Neuron (in vitro differentiated cells): ENCODE measurements around the gene ARAP1.

Source experiments
- H2AFZ ChIP-seq: one replicate; pipeline ENCODE4 v1.6.1; 2013; ENCODE audit warnings: low read depth, mild to moderate bottlenecking, inconsistent platforms, low read length, moderate library complexity
- H3K27me3 ChIP-seq: one replicate; pipeline ENCODE4 v1.6.1; 2013; ENCODE audit warnings: low read length; ENCODE audit not compliant: insufficient read depth
- H3K36me3 ChIP-seq: one replicate; pipeline ENCODE4 v1.6.1; 2013; ENCODE audit warnings: low read length; ENCODE audit not compliant: insufficient read depth
- H3K4me1 ChIP-seq: one replicate; pipeline ENCODE4 v1.6.1; 2013; ENCODE audit warnings: low read length; ENCODE audit not compliant: insufficient read depth
- H3K4me3 ChIP-seq: 2 replicates; pipeline ENCODE4 v1.5.1; 2013; ENCODE audit warnings: mild to moderate bottlenecking, low read length, moderate library complexity
- H3K9me3 ChIP-seq: one replicate; pipeline ENCODE4 v1.6.1; 2013; ENCODE audit warnings: low read length

Gene ARAP1

GRCh38 chr11:72718101-72718501 is 34.1 kb downstream of the ARAP1 start:
- Histone ChIP-seq H3K27me3 (no peaks in the 10 kb centered on the region), H3K9me3 (no peaks in the 10 kb centered on the region), H2AFZ (no peak overlapping the region), H3K4me3 (no peak overlapping the region), H3K4me1 (peaks cover 21% of the 10 kb centered on the region), H3K36me3 (no peaks in the 10 kb centered on the region)

- H2AFZ ChIP-seq: no peak overlapping the region
- no peak overlapping the region for H3K4me3 ChIP-seq
- H3K4me1 ChIP-seq: peaks cover 30% of the 10 kb centered on the region
- H3K36me3 ChIP-seq: no peaks in the 10 kb centered on the region
- H3K9me3 ChIP-seq: no peaks in the 10 kb centered on the region
- H3K27me3 ChIP-seq: no peaks in the 10 kb centered on the region
Measured at GRCh38 chr11:72716788-72717435, 35.3 kb downstream of the ARAP1 start.

GRCh38 chr11:72716290-72716689 is 35.9 kb downstream of the ARAP1 start:
- Histone ChIP-seq H3K4me3 (no peak overlapping the region), H3K4me1 (peaks cover 28% of the 10 kb centered on the region), H3K9me3 (no peaks in the 10 kb centered on the region), H3K27me3 (no peaks in the 10 kb centered on the region), H3K36me3 (no peaks in the 10 kb centered on the region), H2AFZ (no peak overlapping the region)

- no peaks in the 10 kb centered on the region for H3K27me3 ChIP-seq
- H3K36me3 ChIP-seq: no peaks in the 10 kb centered on the region
- no peak overlapping the region for H3K4me3 ChIP-seq
- H3K4me1 ChIP-seq: peaks cover 28% of the 10 kb centered on the region
- H2AFZ ChIP-seq: no peak overlapping the region
- H3K9me3 ChIP-seq: no peaks in the 10 kb centered on the region
Measured at GRCh38 chr11:72712841-72713240, 39.4 kb downstream of the ARAP1 start.

GRCh38 chr11:72712168-72712751 is 39.9 kb downstream of the ARAP1 start:
- no peaks in the 10 kb centered on the region for H3K9me3 ChIP-seq
- no peak overlapping the region for H3K4me3 ChIP-seq
- no peaks in the 10 kb centered on the region for H3K27me3 ChIP-seq
- H3K36me3 ChIP-seq: no peaks in the 10 kb centered on the region
- peaks cover 28% of the 10 kb centered on the region for H3K4me1 ChIP-seq
- H2AFZ ChIP-seq: no peak overlapping the region

GRCh38 chr11:72711141-72711540 is 41.1 kb downstream of the ARAP1 start:
- Histone ChIP-seq H3K27me3 (no peaks in the 10 kb centered on the region), H3K36me3 (no peaks in the 10 kb centered on the region), H3K4me3 (no peak overlapping the region), H3K9me3 (no peaks in the 10 kb centered on the region), H3K4me1 (peaks cover 19% of the 10 kb centered on the region), H2AFZ (no peak overlapping the region)

- no peaks in the 10 kb centered on the region for H3K36me3 ChIP-seq
- no peaks in the 10 kb centered on the region for H3K27me3 ChIP-seq
- H3K9me3 ChIP-seq: no peaks in the 10 kb centered on the region
- H2AFZ ChIP-seq: no peak overlapping the region
- H3K4me1 ChIP-seq: peaks cover 15% of the 10 kb centered on the region
- H3K4me3 ChIP-seq: no peak overlapping the region
Measured at GRCh38 chr11:72710278-72710677, 41.9 kb downstream of the ARAP1 start.

- Histone ChIP-seq H3K36me3 (no peaks in the 10 kb centered on the region), H3K4me3 (no peak overlapping the region), H3K4me1 (peaks cover 15% of the 10 kb centered on the region), H2AFZ (no peak overlapping the region), H3K9me3 (no peaks in the 10 kb centered on the region), H3K27me3 (no peaks in the 10 kb centered on the region)
Measured at GRCh38 chr11:72709478-72710238, 42.5 kb downstream of the ARAP1 start.

GRCh38 chr11:72707032-72707431 is 45.2 kb downstream of the ARAP1 start:
- Histone ChIP-seq H3K9me3 (no peaks in the 10 kb centered on the region), H3K36me3 (no peaks in the 10 kb centered on the region), H3K4me1 (peaks cover 12% of the 10 kb centered on the region), H3K27me3 (no peaks in the 10 kb centered on the region), H2AFZ (no peak overlapping the region), H3K4me3 (no peak overlapping the region)

- no peak overlapping the region for H3K4me3 ChIP-seq
- no peaks in the 10 kb centered on the region for H3K36me3 ChIP-seq
Measured at GRCh38 chr11:72706579-72706978, 45.6 kb downstream of the ARAP1 start.

GRCh38 chr11:72705442-72706365 is 46.5 kb downstream of the ARAP1 start:
- no peaks in the 10 kb centered on the region for H3K9me3 ChIP-seq
- H2AFZ ChIP-seq: no peak overlapping the region
- H3K4me1 ChIP-seq: peaks cover 7% of the 10 kb centered on the region
- H3K27me3 ChIP-seq: no peaks in the 10 kb centered on the region
- no peak overlapping the region for H3K4me3 ChIP-seq
- H3K36me3 ChIP-seq: no peaks in the 10 kb centered on the region

More at GRCh38 chr11:72706579-72706978, 45.6 kb downstream of the ARAP1 start:
- peaks cover 7% of the 10 kb centered on the region for H3K4me1 ChIP-seq
- no peak overlapping the region for H2AFZ ChIP-seq
- H3K9me3 ChIP-seq: no peaks in the 10 kb centered on the region
- no peaks in the 10 kb centered on the region for H3K27me3 ChIP-seq

GRCh38 chr11:72704783-72705265 is 47.4 kb downstream of the ARAP1 start:
- Histone ChIP-seq H3K9me3 (no peaks in the 10 kb centered on the region), H3K36me3 (no peaks in the 10 kb centered on the region), H3K27me3 (no peaks in the 10 kb centered on the region), H3K4me1 (peaks cover 7% of the 10 kb centered on the region), H3K4me3 (no peak overlapping the region), H2AFZ (no peak overlapping the region)
